Kidney glomerular epithelial cell (primary cell): ENCODE data around the gene RMND1.
"Not testable (repeated sequence)": the region's sequence is repeated elsewhere in the genome, so short reads cannot be mapped to it uniquely, and the experiment has no call there.

Experiments used
- DNase-seq: peaks from one replicate; lab custom pipeline; 2025; lab: John Stamatoyannopoulos, UW

RMND1 gene

GRCh38 chr6:151451950-151452749 is at the start of gene RMND1:
Gene RMND1, minus strand, starts transcription at chr6:151452126. Its CDS starts 6,315 bp downstream, at chr6:151445811.
- peak; percentile 100 for DNase-seq

DNA sequence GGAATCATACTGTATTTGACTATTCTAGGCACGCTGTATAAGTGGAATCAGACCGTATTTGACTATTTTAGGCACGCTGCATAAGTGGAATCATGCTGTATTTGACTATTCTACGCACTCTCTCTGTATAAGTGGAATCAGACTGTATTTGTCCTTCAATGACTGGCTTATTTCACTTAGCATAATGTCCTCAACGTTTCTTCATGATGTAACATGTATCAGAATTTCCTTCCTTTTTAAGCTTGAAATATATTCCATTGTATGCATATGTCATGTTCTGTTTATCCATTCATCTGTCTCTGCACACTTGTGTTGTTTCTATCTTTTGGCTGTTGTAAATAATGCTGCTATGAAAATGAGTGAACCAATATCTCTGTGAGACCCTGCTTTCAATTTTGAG is 47.6 kb upstream of the RMND1 start:
- DNase-seq = no peak

DNA sequence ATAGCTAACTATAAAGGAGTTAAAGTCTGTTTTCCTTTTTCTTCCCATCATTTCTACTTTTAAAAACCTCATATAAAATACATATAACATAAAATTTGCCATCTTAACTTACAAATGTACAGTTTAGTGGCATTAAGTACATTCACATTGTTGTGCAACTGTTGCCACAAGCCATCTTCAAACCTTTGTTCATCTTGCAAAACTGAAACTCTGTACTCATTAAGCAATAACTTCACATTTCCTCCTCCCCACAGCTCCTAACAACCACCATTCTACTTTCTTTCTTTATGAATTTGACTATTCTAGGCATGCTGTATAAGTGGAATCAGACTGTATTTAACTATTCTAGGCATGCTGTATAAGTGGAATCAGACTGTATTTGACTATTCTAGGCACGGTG is 46.4 kb upstream of the RMND1 start:
- DNase-seq = no peak

DNA sequence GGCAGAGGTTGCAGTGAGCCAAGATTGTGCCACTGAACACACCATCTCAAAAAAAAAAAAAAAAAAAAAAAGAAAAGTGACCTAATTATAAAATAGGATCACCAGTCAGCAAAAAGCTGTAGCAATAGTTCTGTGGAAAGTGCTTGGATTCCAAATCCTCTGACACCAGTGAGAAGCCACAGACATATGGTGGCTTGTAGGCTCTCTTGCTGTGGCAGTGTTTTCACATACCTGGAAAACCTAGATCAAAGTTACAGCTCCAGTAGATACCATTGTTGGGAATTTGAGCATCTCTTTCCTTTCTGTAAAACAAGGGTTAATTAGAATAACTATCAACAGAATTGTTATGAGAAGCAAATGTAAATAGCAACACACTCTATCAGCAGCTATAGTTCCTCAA is 46.0 kb upstream of the RMND1 start:
- no peak for DNase-seq

- DNase-seq = no peak
These were observed 43.5 kb upstream of the RMND1 start for GRCh38 chr6:151495380-151495779.

GRCh38 chr6:151494936-151495320 is 43.0 kb upstream of the RMND1 start:
- DNase-seq = no peak

DNA sequence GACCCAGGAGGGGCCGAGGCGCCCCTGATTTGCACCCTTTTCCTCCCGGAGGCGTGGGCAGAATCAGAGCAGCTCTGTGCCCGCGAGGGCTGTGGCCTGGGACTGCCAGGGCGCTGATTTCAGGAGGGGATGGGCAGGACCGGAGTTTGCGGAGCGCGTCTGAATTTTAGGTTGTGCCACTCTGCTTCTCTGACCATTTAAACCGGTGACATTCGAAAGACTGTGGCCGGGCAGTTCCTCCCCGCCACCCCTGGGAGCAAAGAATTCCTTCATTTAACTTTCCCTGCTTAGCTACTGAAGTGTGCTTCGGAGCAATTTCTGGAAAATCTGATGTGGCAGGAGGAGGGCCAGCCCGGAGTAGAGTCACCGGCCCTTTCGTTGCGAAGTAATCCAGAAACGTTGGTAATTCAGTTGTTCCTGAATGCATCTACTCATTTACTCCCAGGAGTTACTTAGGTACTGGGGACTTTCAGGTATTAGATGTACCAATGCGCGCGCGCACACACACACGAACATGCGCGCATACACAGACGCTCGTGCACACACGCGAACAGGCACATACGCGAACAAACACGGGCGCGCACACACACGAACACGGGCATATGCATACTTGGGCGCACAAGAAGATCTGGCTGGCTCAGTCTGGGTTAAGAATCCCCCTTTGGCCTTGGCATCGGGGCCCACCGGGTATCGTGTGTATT is 42.5 kb upstream of the RMND1 start:
- DNase-seq = peak; percentile 63

DNA sequence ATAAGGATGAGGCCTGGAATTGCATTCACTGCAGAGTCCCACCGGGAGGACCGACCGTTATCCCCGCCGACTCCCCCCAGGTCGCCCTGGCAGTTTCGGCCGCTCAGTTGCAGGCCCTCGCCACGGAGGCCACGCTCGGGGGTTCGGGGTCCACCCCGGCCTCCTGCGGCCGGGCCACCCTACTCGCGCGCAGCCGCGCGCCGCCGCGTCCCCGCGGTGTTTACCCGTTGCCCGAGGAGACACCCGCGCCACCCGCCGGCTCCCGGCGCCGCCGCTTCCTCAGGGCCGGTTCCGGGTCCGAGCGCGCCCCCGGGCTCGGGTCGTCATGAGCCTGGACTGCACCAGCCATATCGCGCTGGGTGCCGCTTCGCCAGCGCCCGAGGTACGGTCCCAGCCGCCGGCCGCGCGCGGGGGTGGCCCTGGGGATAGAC is 41.9 kb upstream of the RMND1 start, which contains the start of gene CCDC170:
TSS of gene CCDC170 (plus strand) at position 214 of the 431 bp plus-strand sequence. CDS start at position 326, 112 bp downstream.
- no peak for DNase-seq

DNA sequence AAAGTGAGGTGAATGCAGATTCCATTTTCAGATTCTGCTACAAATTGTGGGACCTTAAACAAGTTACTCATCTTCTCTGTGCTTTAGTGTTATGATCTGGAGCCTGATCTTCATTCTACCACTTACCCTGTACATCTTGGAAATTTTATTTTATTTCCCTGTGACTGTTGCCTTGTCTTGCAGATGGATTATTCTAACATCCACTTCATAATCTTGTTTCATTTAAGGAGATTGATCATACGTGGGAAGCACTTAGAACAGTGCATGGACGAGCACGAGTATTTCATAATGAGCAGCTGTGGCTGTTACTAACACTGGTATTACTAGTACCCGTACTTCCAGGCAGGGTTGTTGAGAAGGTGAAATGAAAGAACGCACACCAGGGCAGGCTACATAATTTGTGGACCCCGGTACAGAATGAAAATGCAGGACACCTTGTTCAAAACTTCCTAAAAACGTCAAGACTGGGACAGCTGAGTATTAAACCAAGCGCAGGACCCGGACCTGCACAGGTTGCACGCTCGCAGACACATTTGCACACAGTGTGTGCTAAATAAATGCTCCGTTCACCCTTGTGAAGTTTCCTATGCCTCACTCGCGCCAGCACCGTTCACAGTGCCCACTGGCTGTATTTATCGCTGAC is 41.4 kb upstream of the RMND1 start:
- DNase-seq = peak; percentile 8

- no peak for DNase-seq
These were observed 39.1 kb upstream of the RMND1 start for GRCh38 chr6:151490996-151491395.

DNA sequence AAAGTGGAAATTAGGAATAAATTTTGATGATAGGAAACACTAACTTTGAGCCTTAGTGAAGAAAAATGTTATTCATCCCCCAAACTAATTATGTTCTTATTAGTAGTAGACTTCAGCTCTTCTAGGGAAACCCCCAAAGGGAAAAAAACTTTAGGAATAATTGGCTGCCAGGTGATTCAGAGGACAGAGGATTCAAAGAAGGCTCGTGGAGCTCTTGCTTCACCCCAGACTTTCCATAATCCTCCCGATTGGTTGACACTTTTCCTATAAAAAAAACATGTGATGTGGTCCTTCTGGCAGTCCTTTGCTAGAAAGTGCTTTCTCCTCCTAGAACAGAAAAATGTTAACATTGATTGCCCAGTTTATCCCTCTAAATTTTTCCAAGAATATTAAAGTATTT is 36.3 kb upstream of the RMND1 start:
- DNase-seq = no peak

DNA sequence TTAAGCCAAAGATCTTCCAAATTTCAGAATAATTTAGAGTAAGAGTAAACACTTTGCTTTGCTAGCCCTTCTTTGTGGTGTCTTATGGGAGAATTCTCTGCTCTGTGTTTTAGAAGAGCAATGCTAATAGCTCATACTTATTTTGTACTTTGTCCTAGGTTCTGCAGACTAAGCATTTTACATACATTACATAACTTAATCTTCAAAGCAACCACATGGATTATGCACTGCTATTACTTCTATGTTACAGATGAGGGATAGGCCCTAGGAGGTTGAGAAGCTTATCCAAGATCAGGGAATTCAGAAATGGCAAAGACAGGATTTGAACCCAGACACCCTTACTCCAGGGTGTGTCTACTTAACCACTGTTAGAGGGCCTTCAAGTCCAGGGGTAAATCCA is 32.1 kb upstream of the RMND1 start:
- DNase-seq = no peak

GRCh38 chr6:151482290-151482689 is 30.4 kb upstream of the RMND1 start:
- DNase-seq = no peak

DNA sequence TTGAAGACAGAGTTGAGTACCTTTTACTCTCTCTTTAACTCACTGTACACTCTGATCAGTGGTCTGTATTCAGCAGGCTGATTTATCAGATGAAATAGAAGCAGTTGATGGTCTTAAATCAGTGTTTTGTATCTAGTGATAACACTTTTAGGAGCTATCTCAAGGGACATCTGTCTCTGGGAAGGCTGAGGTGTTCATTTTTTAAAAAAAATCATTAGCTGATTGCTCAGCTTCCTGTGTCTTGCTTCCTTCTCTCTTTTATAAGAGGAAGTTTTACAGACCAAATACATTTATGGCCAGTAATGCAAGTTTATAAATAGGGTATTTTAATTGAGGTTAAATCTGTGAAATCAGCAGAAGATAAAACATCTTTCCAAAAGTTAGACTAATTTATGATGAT is 29.9 kb upstream of the RMND1 start:
- no peak for DNase-seq

DNA sequence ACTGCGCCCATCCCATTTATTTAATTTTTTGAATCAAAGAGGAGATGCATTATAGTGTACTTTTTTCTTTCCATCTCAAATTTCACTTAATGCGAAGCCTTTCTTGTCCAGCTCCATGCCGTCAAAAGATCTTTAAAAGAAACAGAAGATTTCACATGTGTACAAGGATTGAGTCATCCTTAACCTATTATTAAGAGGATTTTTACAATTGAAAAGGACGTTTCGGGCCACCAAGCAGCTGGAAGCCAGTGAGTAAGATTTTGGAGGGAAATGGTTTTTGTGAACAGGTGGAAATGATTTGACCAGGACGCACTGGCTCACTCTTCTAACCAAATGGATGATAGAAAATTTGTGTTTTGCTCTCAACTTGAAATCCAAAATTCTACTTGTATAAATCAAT is 26.7 kb upstream of the RMND1 start:
- DNase-seq = no peak

GRCh38 chr6:151477726-151478125 is 25.8 kb upstream of the RMND1 start:
- no peak for DNase-seq

GRCh38 chr6:151475653-151476523 is 24.0 kb upstream of the RMND1 start:
- peak; percentile 66 for DNase-seq

DNA sequence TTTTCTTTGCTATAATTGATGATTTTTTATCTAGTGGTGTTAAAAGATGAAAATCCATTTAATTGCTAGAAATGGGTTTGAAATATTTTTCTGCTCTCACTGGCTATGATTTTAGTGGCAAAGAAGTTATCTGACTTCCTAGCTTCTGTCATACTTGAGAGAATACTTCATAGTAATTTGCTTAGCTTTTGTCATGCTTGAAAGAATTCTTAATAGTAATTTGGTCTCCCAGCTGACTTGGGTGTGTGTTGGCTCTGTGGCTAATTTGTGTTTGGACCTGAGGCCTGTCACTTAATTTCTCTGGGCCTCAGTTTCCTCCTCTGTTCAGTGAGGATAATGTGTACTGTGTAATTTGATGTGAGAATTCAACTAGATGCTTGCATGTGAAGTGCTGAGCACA is 12.8 kb upstream of the RMND1 start:
- DNase-seq = no peak

DNA sequence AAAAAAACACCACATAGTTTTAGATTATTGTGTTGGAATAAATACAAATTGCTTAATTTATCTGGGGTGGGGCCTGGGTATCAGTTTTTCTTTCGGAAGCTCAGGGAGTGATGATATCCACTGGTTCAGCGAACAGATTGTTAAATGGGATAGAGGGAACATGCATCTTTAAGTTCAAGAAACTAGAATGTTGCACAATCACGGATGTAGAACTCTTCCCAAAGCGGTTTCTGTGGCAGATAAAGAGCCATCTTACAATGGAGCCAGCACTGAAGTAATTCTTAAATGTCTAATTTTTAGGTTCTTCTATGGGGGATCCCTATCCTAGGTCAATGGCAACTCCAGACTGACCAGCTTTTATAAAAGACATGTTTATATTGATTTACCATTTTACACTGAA is 9.7 kb upstream of the RMND1 start:
- DNase-seq = no peak

DNA sequence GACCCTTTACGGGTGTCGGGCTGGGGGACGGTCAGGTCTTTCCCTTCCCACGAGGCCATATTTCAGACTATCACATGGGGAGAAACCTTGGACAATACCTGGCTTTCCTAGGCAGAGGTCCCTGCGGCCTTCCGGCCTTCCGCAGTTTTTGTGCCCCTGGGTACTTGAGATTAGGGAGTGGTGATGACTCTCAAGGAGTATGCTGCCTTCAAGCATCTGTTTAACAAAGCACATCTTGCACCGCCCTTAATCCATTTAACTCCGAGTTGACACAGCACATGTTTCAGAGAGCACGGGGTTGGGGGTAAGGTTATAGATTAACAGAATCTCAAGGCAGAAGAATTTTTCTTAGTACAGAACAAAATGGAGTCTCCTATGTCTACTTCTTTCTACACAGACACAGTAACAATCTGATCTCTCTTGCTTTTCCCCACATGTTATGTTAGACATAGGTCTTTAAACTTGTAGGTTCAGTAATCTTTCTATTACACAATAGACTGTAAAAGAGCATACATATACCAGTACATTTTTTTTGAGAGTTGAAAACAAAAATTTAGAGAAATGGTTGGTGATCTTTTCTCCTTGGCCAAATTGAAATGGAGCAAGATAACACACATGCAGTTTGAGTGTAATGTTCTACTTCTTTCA is 3.9 kb upstream of the RMND1 start:
- DNase-seq = not testable (repeated sequence)

DNA sequence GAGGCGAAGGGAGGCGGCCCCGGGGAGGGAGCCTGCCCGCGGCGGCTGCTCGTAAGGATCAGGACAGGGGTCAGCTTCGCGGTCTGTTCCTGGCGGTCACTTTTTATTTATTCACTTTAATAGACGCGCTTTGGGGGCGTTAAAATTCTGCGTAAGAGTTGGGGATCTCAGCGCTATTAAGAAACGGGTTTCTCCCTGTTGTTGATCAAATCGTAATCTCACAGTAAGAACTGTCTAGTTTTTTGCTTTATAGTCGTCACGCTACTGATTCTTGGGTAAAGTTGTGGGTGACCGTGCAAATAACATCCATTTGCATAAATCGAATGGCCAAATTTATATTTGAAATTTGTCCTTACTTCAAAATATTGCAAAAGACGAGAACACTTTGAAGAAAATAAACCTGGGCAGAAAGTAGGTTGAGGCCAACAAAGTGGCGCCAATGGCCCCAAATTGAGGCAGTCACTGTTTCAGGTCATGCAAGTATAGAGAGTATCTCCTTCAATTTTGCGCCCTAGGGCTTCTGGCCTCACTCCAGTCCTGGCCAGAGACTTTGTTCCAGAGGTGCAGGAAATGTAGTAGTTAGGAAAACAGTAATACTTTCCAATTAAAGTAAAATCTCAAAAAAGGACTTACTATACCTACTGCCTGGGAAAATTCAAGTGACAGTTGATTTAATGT is 963 bp upstream of the RMND1 start:
- DNase-seq = peak; percentile 35
